SK-N-SH treated with all-trans-retinoic acid at 6 μM for 48 hours (cell line): Measurements from ENCODE around the gene PALLD.
A peak's percentile ranks its signal among the peaks of the same experiment; 100 is the strongest.

Experiments
- ATAC-seq: fragments of 200-7000 bp; cut with Tn5 transposase; 3 replicates; pipeline ENCODE4 v1.9.1; 2020; ENCODE audit warnings: mild to moderate bottlenecking, moderate library complexity
- ARNTL ChIP-seq: fragments of 450-650 bp; formaldehyde crosslinking; IDR thresholded peaks from 2 replicates; pipeline ENCODE4 v1.5.0; 2020; ENCODE audit warnings: low read depth, mild to moderate bottlenecking, moderate library complexity, borderline replicate concordance
- BACH2 ChIP-seq: fragments of 250-450 bp; sonication (Bioruptor Pico); IDR thresholded peaks from 2 replicates; pipeline ENCODE4 v1.9.0; 2021; ENCODE audit warnings: mild to moderate bottlenecking, borderline replicate concordance
- CSDC2 ChIP-seq: fragments of 250-450 bp; sonication (Bioruptor Pico); IDR thresholded peaks from 2 replicates; pipeline ENCODE4 v1.5.0; 2020; ENCODE audit warnings: mild to moderate bottlenecking, moderate library complexity
- ESRRG ChIP-seq: fragments of 250-450 bp; sonication (Bioruptor Pico); IDR thresholded peaks from 2 replicates; pipeline ENCODE4 v1.6.1; 2021; ENCODE audit warnings: mild to moderate bottlenecking
- GLIS3 ChIP-seq: fragments of 250-450 bp; sonication (Bioruptor Pico); IDR thresholded peaks from 2 replicates; pipeline ENCODE4 v1.5.0; 2020; ENCODE audit warnings: mild to moderate bottlenecking, moderate library complexity
- ISL1 ChIP-seq: fragments of 250-450 bp; sonication (Bioruptor Pico); IDR thresholded peaks from 2 replicates; pipeline ENCODE4 v2.1.2; 2022; ENCODE audit warnings: mild to moderate bottlenecking, moderate library complexity
- RARB ChIP-seq: fragments of 250-450 bp; sonication (Bioruptor Pico); IDR thresholded peaks from 2 replicates; pipeline ENCODE4 v1.8.0; 2021; ENCODE audit warnings: mild to moderate bottlenecking, moderate library complexity
- SNAI2 ChIP-seq: fragments of 250-450 bp; sonication (Bioruptor Pico); IDR thresholded peaks from 2 replicates; pipeline ENCODE4 v1.5.0; 2020; ENCODE audit warnings: mild to moderate bottlenecking, moderate library complexity
- TCF4 ChIP-seq: fragments of 250-450 bp; sonication (Bioruptor Pico); IDR thresholded peaks from 2 replicates; pipeline ENCODE4 v1.8.0; 2021; ENCODE audit warnings: mild to moderate bottlenecking, moderate library complexity, borderline replicate concordance
- TOX ChIP-seq: fragments of 250-450 bp; sonication (Bioruptor Pico); IDR thresholded peaks from 2 replicates; pipeline ENCODE4 v1.8.0; 2021; ENCODE audit warnings: mild to moderate bottlenecking, moderate library complexity, borderline replicate concordance
- ZC3H10 ChIP-seq: fragments of 250-450 bp; sonication (Bioruptor Pico); IDR thresholded peaks from 2 replicates; pipeline ENCODE4 v1.5.1; 2021; ENCODE audit warnings: mild to moderate bottlenecking, moderate library complexity
- ZFP3 ChIP-seq: fragments of 250-450 bp; sonication (Bioruptor Pico); IDR thresholded peaks from 2 replicates; pipeline ENCODE4 v1.5.0; 2020; ENCODE audit warnings: mild to moderate bottlenecking, moderate library complexity
- ZFP30 ChIP-seq: fragments of 450-650 bp; formaldehyde crosslinking; IDR thresholded peaks from 2 replicates; pipeline ENCODE4 v1.5.0; 2022; ENCODE audit warnings: mild to moderate bottlenecking, moderate library complexity
- ZNF565 ChIP-seq: fragments of 450-650 bp; formaldehyde crosslinking; conservative IDR thresholded peaks from 2 replicates; pipeline ENCODE4 v1.5.0; 2020; ENCODE audit warnings: low read depth, mild to moderate bottlenecking, moderate library complexity
- ZNF70 ChIP-seq: fragments of 450-650 bp; formaldehyde crosslinking; IDR thresholded peaks from 2 replicates; pipeline ENCODE4 v1.5.0; 2020; ENCODE audit warnings: mild to moderate bottlenecking, moderate library complexity
- ZNF8 ChIP-seq: fragments of 450-650 bp; formaldehyde crosslinking; IDR thresholded peaks from 2 replicates; pipeline ENCODE4 v1.5.0; 2020; ENCODE audit warnings: mild to moderate bottlenecking, moderate library complexity
- TF ChIP-seq, protein P1 (sequence below): fragments of 250-450 bp; sonication (Bioruptor Pico); IDR thresholded peaks from 2 replicates; pipeline ENCODE4 v1.8.0; 2020; ENCODE audit warnings: mild to moderate bottlenecking, moderate library complexity, borderline replicate concordance
- TF ChIP-seq, protein P2 (sequence below): fragments of 250-450 bp; sonication (Bioruptor Pico); IDR thresholded peaks from 2 replicates; pipeline ENCODE4 v1.5.1; 2020; ENCODE audit warnings: low read depth, mild to moderate bottlenecking, moderate library complexity
- TF ChIP-seq, protein P3 (sequence below): fragments of 250-450 bp; sonication (Bioruptor Pico); IDR thresholded peaks from 2 replicates; pipeline ENCODE4 v1.5.1; 2021; ENCODE audit warnings: mild to moderate bottlenecking, moderate library complexity
- TF ChIP-seq, protein P4 (sequence below): fragments of 250-450 bp; sonication (Bioruptor Pico); IDR thresholded peaks from 2 replicates; pipeline ENCODE4 v1.8.0; 2021; ENCODE audit warnings: low read depth, mild to moderate bottlenecking, moderate library complexity, borderline replicate concordance
- TF ChIP-seq, protein P5 (sequence below): fragments of 250-450 bp; sonication (Bioruptor Pico); IDR thresholded peaks from 2 replicates; pipeline ENCODE4 v1.5.0; 2020; ENCODE audit warnings: mild to moderate bottlenecking, moderate library complexity

PALLD gene

DNA sequence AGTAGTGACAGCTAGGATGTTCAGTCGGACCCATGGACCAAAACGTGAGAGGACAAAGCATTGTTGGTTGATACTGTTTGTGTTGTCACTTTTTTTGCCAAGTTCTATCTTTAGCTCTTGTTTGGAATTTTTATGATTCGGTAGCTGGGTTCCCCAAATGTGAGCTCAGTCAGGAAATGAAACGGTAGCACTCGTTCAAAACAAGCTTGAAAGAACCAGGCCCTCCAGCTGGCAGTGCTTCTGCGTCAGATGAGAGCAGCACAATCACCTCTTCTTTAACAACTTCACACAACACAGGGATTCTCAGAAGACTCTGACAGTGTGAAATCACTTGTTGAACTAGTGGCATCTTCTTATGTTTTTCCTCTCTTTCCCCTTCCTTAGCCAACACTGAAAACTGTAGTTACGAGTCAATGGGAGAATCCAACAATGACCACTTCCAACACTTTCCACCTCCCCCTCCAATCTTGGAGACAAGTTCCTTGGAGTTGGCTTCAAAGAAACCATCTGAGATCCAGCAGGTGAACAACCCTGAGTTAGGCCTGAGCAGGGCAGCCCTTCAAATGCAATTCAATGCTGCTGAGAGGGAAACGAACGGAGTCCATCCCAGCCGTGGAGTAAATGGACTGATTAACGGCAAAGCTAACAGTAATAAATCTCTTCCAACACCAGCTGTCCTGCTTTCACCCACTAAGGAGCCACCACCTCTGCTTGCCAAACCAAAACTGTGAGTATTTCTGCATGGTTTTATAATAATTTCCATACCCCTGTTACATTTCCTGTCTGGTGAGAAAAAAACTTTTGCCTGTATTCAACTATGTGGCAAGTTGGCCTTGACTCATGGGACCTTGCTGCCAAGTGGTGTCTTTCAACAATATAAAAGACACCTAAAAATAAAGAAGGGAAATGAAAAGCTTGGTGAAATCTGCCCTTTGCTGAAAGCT is 214.6 kb downstream of the PALLD start:
- peak; percentile 42; the same call in 2 of the 3 replicates for ATAC-seq
- no peak for TF ChIP-seq BACH2
- no peak for TF ChIP-seq ARNTL (CRISPR knock-in tag)
- no peak for TF ChIP-seq ZFP30
- no peak for TF ChIP-seq ZFP3 (CRISPR knock-in tag)
- TF ChIP-seq, protein P1, sequence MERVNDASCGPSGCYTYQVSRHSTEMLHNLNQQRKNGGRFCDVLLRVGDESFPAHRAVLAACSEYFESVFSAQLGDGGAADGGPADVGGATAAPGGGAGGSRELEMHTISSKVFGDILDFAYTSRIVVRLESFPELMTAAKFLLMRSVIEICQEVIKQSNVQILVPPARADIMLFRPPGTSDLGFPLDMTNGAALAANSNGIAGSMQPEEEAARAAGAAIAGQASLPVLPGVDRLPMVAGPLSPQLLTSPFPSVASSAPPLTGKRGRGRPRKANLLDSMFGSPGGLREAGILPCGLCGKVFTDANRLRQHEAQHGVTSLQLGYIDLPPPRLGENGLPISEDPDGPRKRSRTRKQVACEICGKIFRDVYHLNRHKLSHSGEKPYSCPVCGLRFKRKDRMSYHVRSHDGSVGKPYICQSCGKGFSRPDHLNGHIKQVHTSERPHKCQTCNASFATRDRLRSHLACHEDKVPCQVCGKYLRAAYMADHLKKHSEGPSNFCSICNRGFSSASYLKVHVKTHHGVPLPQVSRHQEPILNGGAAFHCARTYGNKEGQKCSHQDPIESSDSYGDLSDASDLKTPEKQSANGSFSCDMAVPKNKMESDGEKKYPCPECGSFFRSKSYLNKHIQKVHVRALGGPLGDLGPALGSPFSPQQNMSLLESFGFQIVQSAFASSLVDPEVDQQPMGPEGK (CRISPR knock-in tag) = no peak
- TF ChIP-seq ZNF8 = no peak
- no peak for TF ChIP-seq ZC3H10 (CRISPR knock-in tag)
- TF ChIP-seq ESRRG (CRISPR knock-in tag) = no peak
- no peak for TF ChIP-seq ISL1 (CRISPR knock-in tag)
- TF ChIP-seq, protein P2, sequence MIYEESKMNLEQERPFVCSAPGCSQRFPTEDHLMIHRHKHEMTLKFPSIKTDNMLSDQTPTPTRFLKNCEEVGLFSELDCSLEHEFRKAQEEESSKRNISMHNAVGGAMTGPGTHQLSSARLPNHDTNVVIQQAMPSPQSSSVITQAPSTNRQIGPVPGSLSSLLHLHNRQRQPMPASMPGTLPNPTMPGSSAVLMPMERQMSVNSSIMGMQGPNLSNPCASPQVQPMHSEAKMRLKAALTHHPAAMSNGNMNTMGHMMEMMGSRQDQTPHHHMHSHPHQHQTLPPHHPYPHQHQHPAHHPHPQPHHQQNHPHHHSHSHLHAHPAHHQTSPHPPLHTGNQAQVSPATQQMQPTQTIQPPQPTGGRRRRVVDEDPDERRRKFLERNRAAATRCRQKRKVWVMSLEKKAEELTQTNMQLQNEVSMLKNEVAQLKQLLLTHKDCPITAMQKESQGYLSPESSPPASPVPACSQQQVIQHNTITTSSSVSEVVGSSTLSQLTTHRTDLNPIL (CRISPR knock-in tag) = no peak
- no peak for TF ChIP-seq CSDC2 (CRISPR knock-in tag)
- no peak for TF ChIP-seq SNAI2 (CRISPR knock-in tag)
- TF ChIP-seq TCF4 (CRISPR knock-in tag) = no peak
- no peak for TF ChIP-seq ZNF565 (CRISPR knock-in tag)
- TF ChIP-seq RARB (CRISPR knock-in tag) = no peak
- TF ChIP-seq, protein P3, sequence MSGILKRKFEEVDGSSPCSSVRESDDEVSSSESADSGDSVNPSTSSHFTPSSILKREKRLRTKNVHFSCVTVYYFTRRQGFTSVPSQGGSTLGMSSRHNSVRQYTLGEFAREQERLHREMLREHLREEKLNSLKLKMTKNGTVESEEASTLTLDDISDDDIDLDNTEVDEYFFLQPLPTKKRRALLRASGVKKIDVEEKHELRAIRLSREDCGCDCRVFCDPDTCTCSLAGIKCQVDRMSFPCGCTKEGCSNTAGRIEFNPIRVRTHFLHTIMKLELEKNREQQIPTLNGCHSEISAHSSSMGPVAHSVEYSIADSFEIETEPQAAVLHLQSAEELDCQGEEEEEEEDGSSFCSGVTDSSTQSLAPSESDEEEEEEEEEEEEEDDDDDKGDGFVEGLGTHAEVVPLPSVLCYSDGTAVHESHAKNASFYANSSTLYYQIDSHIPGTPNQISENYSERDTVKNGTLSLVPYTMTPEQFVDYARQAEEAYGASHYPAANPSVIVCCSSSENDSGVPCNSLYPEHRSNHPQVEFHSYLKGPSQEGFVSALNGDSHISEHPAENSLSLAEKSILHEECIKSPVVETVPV (CRISPR knock-in tag) = no peak
- TF ChIP-seq ZNF70 (CRISPR knock-in tag) = no peak
- TF ChIP-seq, protein P4, sequence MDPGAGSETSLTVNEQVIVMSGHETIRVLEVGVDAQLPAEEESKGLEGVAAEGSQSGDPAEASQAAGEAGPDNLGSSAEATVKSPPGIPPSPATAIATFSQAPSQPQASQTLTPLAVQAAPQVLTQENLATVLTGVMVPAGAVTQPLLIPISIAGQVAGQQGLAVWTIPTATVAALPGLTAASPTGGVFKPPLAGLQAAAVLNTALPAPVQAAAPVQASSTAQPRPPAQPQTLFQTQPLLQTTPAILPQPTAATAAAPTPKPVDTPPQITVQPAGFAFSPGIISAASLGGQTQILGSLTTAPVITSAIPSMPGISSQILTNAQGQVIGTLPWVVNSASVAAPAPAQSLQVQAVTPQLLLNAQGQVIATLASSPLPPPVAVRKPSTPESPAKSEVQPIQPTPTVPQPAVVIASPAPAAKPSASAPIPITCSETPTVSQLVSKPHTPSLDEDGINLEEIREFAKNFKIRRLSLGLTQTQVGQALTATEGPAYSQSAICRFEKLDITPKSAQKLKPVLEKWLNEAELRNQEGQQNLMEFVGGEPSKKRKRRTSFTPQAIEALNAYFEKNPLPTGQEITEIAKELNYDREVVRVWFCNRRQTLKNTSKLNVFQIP = no peak
- TF ChIP-seq, protein P5, sequence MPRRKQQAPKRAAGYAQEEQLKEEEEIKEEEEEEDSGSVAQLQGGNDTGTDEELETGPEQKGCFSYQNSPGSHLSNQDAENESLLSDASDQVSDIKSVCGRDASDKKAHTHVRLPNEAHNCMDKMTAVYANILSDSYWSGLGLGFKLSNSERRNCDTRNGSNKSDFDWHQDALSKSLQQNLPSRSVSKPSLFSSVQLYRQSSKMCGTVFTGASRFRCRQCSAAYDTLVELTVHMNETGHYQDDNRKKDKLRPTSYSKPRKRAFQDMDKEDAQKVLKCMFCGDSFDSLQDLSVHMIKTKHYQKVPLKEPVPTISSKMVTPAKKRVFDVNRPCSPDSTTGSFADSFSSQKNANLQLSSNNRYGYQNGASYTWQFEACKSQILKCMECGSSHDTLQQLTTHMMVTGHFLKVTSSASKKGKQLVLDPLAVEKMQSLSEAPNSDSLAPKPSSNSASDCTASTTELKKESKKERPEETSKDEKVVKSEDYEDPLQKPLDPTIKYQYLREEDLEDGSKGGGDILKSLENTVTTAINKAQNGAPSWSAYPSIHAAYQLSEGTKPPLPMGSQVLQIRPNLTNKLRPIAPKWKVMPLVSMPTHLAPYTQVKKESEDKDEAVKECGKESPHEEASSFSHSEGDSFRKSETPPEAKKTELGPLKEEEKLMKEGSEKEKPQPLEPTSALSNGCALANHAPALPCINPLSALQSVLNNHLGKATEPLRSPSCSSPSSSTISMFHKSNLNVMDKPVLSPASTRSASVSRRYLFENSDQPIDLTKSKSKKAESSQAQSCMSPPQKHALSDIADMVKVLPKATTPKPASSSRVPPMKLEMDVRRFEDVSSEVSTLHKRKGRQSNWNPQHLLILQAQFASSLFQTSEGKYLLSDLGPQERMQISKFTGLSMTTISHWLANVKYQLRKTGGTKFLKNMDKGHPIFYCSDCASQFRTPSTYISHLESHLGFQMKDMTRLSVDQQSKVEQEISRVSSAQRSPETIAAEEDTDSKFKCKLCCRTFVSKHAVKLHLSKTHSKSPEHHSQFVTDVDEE (CRISPR knock-in tag) = no peak
- no peak for TF ChIP-seq TOX (CRISPR knock-in tag)
- TF ChIP-seq, all 23 proteins: peak for 0

DNA sequence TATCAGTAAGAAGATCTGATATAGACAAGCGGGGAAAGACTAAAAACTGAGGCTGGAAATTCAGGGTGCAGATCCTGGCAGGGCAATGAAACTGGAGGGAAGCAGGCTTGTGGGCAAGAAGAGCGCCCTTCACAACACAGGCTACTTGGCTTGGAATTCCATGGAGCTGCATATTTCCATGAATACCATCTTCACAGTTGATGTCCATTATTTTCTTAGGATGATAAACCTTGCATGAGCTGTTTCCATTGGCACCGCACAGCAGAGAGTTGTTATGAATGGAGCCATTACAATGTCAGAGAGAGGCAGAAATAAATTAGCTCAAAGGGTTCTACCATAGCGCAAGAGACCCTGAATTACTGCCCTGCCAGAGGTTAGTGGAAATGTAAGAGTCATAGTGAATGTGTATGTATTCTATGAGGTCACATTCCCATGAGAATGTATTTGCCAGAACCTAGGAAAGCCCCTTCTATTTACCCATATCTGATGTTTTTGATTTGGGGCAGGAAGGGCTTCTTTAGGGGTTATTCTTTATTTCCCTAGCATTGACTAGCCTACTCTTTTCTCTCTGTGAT is 215.6 kb downstream of the PALLD start:
- ATAC-seq = no peak
- TF ChIP-seq BACH2 (no peak), GLIS3 (CRISPR knock-in tag) (no peak), ZNF8 (no peak)
- TF ChIP-seq, protein P3 (CRISPR knock-in tag) = no peak
- TF ChIP-seq, protein P4 = no peak
- TF ChIP-seq, protein P1 (CRISPR knock-in tag) = no peak
